Naive B cell (primary cell): ENCODE measurements around the gene SRSF7. TPM values are rescaled to one million over a fixed set of nuclear protein-coding genes. Genes with fewer than 3 reads are reported as not detected.
"Not testable (repeated sequence)": the region's sequence is repeated elsewhere in the genome, so short reads cannot be mapped to it uniquely, and the experiment has no call there.

Source experiments
- ATAC-seq, 2 donors: fragments of 150-1000 bp; cut with Tn5 transposase; 2 replicates each; pipeline ENCODE4 v1.10.0; 2021; ENCODE audit warnings: low read depth in 2 of 2, mild to moderate bottlenecking in 2 of 2, moderate library complexity in 2 of 2
- DNase-seq: peaks from one replicate; pipeline ENCODE4 v3.0.0; 2022
- H3K27ac Mint-ChIP-seq, 6 donors: one replicate each; pipeline ENCODE4 v1.8.0; 2020 to 2022; ENCODE audit warnings: mild to moderate bottlenecking in 6 of 6, mixed read lengths in 6 of 6, moderate library complexity in 5 of 6, inconsistent platforms in 2 of 6
- H3K27me3 Mint-ChIP-seq, 3 donors: one replicate each; pipeline ENCODE4 v1.8.0; 2021 to 2022; ENCODE audit warnings: mixed read lengths in 3 of 3, mild to moderate bottlenecking in 1 of 3
- H3K36me3 Mint-ChIP-seq, 2 donors: one replicate each; pipeline ENCODE4 v1.8.0; 2020 to 2022; ENCODE audit warnings: mixed read lengths in 2 of 2, inconsistent platforms in 1 of 2, mild to moderate bottlenecking in 1 of 2
- H3K4me1 Mint-ChIP-seq, 3 donors: one replicate each; pipeline ENCODE4 v1.8.0; 2020 to 2022; ENCODE audit warnings: mixed read lengths in 3 of 3, inconsistent platforms in 1 of 3, mild to moderate bottlenecking in 1 of 3, moderate library complexity in 1 of 3
- H3K4me3 Mint-ChIP-seq, 8 donors: one replicate each; pipeline ENCODE4 v1.8.0; 2020 to 2022; ENCODE audit warnings: mild to moderate bottlenecking in 8 of 8, mixed read lengths in 8 of 8, moderate library complexity in 8 of 8, inconsistent platforms in 2 of 8
- H3K9me3 Mint-ChIP-seq, 7 donors: one replicate each; pipeline ENCODE4 v1.8.0; 2020 to 2022; ENCODE audit warnings: mixed read lengths in 7 of 7, mild to moderate bottlenecking in 5 of 7, inconsistent platforms in 2 of 7, moderate library complexity in 1 of 7
- polyA plus RNA-seq, 6 donors: library from polyadenylated mRNA; unstranded; fragments of 300-500 nt; fragmentation: Illumina TruSeq; gene quantifications; one replicate each; pipeline ENCODE4 v1.2.3, GENCODE V29; 2021; ENCODE audit warnings: low read depth in 6 of 6

The SRSF7 gene
- polyA plus RNA-seq, 6 donors from 2014 or later: 164 to 306 (median 228) TPM

DNA sequence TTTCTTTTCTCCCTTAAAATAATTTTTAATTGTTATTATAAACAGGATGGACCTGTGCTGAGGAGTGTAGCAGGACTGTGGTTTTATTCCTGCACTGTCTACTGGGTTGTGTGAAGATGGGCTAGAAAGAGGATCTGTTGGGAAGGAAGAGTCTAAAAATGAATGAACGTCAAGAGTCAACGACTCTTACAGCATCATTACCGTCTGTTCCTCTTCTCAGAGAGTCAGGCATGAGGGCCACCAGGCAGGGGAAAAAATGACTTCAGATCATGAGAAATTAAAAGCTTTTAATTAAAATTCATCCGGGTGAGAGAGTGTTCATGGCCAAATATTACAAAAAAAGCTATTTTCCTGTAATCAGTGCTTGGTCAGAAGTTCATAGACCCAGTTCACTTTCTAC is 32.6 kb downstream of the SRSF7 start:
- peaks cover 0 to 4% (median 2%) of the 10 kb centered on the region in 7 donors for H3K9me3 Mint-ChIP-seq
- no peak overlapping the region for H3K4me3 Mint-ChIP-seq
- ATAC-seq: no peak
- H3K27ac Mint-ChIP-seq: no peak overlapping the region
- no peaks in the 10 kb centered on the region for H3K27me3 Mint-ChIP-seq
- no peak for DNase-seq
- H3K36me3 Mint-ChIP-seq: peaks cover 7 to 24% of the 10 kb centered on the region in 2 donors
- peaks cover 21 to 27% (median 23%) of the 10 kb centered on the region in 3 donors for H3K4me1 Mint-ChIP-seq

DNA sequence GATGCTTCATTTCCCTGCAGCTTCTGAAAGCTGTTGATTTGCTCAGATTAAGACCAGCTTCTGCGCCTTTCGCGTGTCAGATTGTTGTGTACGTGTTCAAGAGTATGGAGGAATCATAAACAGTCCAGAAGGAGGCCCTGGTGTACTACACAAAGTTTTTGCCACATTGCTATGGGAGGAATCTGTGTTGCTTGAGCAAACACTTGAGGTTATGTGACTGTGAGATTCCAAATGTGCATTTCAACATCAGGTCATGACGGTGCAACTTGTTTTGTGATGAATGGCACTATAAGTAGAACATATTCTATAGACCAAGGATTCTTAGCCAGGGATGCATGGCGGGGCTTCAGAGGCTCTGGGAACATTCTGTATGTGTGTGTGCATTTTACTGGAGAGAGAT is 35.0 kb downstream of the SRSF7 start:
- Mint-ChIP-seq H3K36me3 (peaks cover 16 to 29% of the 10 kb centered on the region in 2 donors), H3K9me3 (peaks cover 0 to 6% (median 4%) of the 10 kb centered on the region in 7 donors), H3K27ac (peak overlapping the region in 1 of 6 donors; percentile 33), H3K27me3 (no peaks in the 10 kb centered on the region), H3K4me1 (peaks cover 8 to 9% (median 9%) of the 10 kb centered on the region in 3 donors), H3K4me3 (no peak overlapping the region)
- ATAC-seq (no peak), DNase-seq (no peak)

DNA sequence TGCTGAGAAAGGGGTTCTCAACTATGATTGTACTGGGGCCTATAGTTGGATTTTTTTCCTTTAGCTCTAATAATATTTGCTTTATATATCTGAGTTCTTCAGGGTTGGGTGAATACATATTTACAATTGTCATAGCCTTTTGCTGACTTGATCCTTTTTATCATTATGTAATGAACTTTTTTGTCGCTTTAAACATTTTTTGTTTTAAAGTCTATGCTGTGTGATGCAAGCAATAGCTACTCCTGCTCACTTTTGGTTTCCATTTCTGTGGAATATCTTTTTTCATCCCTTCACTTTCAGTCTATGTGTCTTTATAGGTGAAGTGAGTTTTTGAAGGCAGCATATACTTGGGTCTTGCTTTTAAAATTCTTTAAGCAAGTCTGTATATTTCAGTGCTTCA is 36.2 kb downstream of the SRSF7 start:
- DNase-seq, H3K4me1 Mint-ChIP-seq, H3K27me3 Mint-ChIP-seq, ATAC-seq, H3K9me3 Mint-ChIP-seq, H3K4me3 Mint-ChIP-seq, H3K27ac Mint-ChIP-seq: not testable (repeated sequence)
- H3K36me3 Mint-ChIP-seq: peaks cover 12 to 20% of the 10 kb centered on the region in 2 donors

DNA sequence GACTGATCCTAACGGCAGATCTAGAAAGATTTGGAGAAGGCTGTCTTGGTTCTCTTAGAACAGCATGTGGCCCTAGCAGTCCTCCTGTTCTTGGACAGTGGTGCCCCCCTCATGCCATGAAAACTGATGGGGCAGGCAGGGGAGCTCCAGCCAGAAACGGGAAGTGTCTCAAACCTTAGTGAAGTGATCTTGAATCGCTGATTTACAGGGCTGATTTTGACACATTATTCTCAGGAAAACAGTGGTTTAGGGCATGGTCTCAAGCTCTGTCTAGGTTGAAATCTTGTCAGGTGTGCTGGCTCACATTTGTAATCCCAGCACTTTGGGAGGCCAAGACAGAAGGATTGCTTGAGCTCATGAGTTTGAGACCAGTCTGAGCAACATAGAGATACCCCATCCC is 37.8 kb downstream of the SRSF7 start:
- no peak for DNase-seq
- no peak overlapping the region for H3K4me3 Mint-ChIP-seq
- H3K9me3 Mint-ChIP-seq: peaks cover 0 to 5% (median 0%) of the 10 kb centered on the region in 7 donors
- H3K27me3 Mint-ChIP-seq: no peaks in the 10 kb centered on the region
- no peak for ATAC-seq
- H3K27ac Mint-ChIP-seq: no peak overlapping the region
- H3K36me3 Mint-ChIP-seq: peaks cover 12 to 20% of the 10 kb centered on the region in 2 donors
- H3K4me1 Mint-ChIP-seq: peaks cover 0 to 3% (median 0%) of the 10 kb centered on the region in 3 donors

DNA sequence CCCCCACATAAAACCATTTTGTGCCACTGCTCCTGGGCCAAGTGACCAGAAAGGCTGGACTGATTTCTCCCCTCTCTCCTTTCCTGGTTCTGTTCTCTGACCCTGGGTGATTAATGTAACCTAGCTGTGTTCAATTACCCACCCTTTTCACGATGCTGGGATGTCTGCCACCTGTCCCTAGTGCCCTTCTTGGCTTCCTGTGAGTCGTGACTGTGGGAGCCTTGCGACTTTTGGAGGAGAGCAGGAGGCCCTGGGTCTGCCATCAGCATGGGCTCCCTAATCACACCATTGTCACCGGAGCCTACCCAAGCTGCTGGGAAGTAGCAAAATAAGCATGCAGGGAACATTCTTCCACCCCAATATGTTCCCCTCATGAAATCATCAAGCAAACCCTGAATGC is 38.3 kb downstream of the SRSF7 start:
- Mint-ChIP-seq H3K9me3 (peaks cover 0 to 5% (median 0%) of the 10 kb centered on the region in 7 donors), H3K4me1 (peaks cover 0 to 3% (median 0%) of the 10 kb centered on the region in 3 donors), H3K27me3 (no peaks in the 10 kb centered on the region), H3K36me3 (peaks cover 12 to 20% of the 10 kb centered on the region in 2 donors), H3K4me3 (no peak overlapping the region), H3K27ac (no peak overlapping the region)
- no peak for DNase-seq
- ATAC-seq: no peak

DNA sequence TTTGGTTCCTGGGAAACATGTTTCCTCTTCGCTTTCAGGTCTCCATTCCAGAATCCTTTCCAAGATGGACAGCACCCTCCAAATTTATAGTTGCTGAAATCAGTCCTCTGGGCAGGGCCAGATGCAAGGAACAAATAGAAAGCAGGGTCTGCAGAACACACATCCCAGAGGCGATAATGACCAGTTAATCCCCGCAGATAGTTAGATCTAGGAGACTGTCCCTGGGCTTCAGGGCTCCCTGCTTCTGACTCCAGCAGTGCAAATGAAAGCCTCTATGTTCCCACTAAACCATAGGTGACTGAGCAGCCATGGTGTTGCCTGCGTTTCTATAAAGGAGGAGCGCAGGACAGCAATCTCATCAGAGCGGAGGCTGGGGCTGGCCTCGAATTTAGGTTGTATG is 38.7 kb downstream of the SRSF7 start:
- H3K27me3 Mint-ChIP-seq: no peaks in the 10 kb centered on the region
- H3K4me3 Mint-ChIP-seq: no peak overlapping the region
- H3K9me3 Mint-ChIP-seq: peaks cover 0 to 5% (median 0%) of the 10 kb centered on the region in 7 donors
- no peak overlapping the region for H3K27ac Mint-ChIP-seq
- ATAC-seq (no peak), DNase-seq (no peak)
- H3K36me3 Mint-ChIP-seq: peaks cover 12 to 20% of the 10 kb centered on the region in 2 donors
- peaks cover 0 to 3% (median under 1%) of the 10 kb centered on the region in 3 donors for H3K4me1 Mint-ChIP-seq

DNA sequence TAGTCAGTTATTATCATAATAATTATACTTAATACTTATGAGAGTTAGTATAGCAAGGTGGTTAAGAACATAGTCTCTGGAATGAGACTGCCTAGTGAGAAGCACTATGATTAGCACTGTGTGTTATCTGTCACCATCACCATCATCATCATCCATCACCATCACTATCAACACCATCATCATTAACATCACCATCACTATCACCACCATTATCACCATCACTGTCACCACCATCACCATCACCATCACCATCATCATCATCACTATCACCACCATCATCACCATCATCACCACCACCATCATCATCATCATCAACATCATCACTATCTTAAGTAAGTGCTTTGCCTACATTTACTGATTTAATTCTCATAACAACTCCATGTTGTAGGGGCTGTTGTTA is 39.6 kb downstream of the SRSF7 start:
- Mint-ChIP-seq H3K4me1 (peaks cover 0 to 6% (median 3%) of the 10 kb centered on the region in 3 donors), H3K9me3 (peaks cover 0 to 5% (median 0%) of the 10 kb centered on the region in 7 donors), H3K36me3 (peaks cover 12 to 20% of the 10 kb centered on the region in 2 donors), H3K4me3 (no peak overlapping the region), H3K27ac (no peak overlapping the region), H3K27me3 (no peaks in the 10 kb centered on the region)
- ATAC-seq (no peak), DNase-seq (no peak)

DNA sequence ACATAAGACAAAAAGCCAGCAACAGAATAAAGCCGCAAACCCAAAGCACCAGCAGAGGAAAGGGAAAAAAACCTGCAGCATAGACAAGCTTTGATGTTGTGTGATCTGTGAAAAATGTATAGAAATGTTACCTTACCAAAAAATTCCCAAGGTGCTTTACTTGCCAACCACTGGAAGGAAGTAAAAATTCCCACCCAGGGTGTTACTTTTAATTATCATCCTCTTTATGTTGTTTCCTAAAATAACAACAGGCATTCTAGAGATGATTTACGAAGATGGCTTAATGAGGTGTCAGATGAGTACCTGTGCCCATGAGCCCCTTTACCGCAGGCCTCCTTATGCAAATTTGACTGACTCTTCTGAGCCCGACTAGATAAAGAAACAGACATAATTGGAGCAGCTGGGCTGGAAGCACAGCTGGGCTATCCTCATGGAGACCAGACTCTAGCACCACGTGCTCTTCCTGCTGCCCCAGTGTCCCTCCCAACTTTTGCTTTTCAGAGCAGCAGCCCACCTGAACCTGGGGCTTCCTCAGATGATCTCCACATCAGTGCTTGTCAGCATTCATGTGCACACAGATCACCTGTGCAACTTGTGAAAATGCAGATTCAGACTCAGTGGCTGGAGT is 41.5 kb downstream of the SRSF7 start:
- Mint-ChIP-seq H3K27ac (no peak overlapping the region), H3K4me3 (no peak overlapping the region), H3K4me1 (peaks cover 0 to 6% (median 3%) of the 10 kb centered on the region in 3 donors), H3K36me3 (peaks cover 13 to 20% of the 10 kb centered on the region in 2 donors), H3K27me3 (no peaks in the 10 kb centered on the region), H3K9me3 (peaks cover 0 to 5% (median 0%) of the 10 kb centered on the region in 7 donors)
- DNase-seq: no peak
- ATAC-seq: no peak

DNA sequence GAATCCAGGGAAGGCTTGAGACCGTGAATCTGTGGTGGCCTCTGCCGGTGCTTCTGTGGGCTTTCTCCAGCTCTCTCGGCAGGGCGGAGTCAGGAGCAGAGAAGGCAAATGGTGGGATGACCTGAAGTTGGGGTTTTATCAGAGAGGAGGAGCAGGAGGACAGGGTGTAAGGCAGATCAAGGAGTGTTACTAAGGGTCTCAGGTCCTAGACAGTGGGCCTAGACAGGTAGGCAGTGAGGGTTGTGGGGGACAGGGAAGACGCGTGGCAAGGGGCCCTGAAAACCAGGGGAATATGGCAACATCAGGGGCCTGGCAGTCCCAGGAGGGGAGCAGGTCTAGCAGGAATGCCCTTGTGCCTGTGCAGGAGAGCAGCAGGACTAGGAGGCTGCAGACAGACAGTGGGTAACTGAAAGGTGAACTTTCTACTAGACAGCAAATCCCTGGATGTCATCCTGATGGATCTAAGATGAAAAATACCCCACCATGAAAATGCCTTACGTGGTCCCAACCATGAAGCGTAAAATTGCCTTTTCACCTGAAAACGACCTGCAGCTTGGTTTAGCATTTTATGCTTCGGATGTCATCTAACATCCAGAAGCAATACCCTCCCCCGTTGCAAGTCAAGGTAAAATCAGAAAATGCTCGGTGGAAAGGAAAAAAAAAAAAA is 42.1 kb downstream of the SRSF7 start:
- Mint-ChIP-seq H3K4me1 (peaks cover 0 to 6% (median 3%) of the 10 kb centered on the region in 3 donors), H3K27me3 (no peaks in the 10 kb centered on the region), H3K4me3 (no peak overlapping the region), H3K27ac (peak overlapping the region in 4 of 6 donors; percentile 20 to 84 (median 54)), H3K9me3 (peaks cover 0 to 5% (median 0%) of the 10 kb centered on the region in 7 donors), H3K36me3 (peaks cover 9 to 20% of the 10 kb centered on the region in 2 donors)
- no peak for ATAC-seq
- DNase-seq: no peak

DNA sequence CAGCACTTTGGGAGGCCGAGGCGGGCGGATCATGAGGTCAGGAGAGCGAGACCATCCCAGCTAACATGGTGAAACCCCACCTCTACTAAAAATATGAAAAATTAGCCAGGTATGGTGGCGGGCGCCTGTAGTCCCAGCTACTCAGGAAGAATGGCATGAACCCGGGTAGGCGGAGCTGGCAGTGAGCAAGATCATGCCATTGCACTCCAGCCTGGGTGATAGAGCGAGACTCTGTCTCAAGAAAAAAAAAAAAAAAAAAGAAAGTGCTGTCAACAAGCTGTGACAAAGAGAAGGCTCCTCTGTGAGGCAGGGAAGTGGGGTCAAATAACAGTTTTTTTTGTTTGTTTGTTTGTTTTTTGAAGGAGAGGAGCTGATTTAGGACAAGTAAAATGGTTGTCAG is 42.7 kb downstream of the SRSF7 start:
- Mint-ChIP-seq H3K36me3 (peaks cover 9 to 20% of the 10 kb centered on the region in 2 donors), H3K27ac (peak overlapping the region in 3 of 6 donors; percentile 20 to 84 (median 78))
- H3K9me3 Mint-ChIP-seq, H3K4me1 Mint-ChIP-seq, ATAC-seq, DNase-seq, H3K27me3 Mint-ChIP-seq, H3K4me3 Mint-ChIP-seq: not testable (repeated sequence)

DNA sequence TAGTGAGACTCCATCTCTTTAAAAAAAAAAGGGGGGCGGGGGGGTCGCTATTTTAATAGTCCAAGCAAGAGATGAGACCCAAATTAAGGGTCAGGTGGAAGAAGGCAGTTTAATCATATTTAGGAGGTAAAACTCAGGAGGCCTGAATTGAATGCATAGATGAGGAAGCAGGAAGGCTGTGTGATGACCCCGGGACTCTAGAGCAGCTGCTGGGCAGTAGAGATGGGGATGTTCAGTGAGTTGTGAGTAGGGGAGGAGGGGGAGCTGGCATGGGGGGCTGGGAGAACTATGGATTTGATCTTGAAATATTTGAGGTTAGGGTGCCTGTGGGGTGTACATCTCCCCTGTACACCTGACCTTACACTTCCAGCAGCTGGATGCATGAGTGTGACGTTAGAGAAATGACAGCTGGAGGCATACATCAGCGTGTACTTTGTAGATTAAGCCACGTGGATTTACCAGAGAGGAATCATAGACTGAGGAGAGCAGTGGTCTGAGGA is 44.3 kb downstream of the SRSF7 start:
- peak overlapping the region in 1 of 6 donors; percentile 78 for H3K27ac Mint-ChIP-seq
- no peaks in the 10 kb centered on the region for H3K27me3 Mint-ChIP-seq
- H3K36me3 Mint-ChIP-seq: peaks cover 4 to 18% of the 10 kb centered on the region in 2 donors
- peaks cover 0 to 5% (median 0%) of the 10 kb centered on the region in 7 donors for H3K9me3 Mint-ChIP-seq
- peaks cover 0 to 6% (median 3%) of the 10 kb centered on the region in 3 donors for H3K4me1 Mint-ChIP-seq
- no peak overlapping the region for H3K4me3 Mint-ChIP-seq
- ATAC-seq (no peak), DNase-seq (no peak)

DNA sequence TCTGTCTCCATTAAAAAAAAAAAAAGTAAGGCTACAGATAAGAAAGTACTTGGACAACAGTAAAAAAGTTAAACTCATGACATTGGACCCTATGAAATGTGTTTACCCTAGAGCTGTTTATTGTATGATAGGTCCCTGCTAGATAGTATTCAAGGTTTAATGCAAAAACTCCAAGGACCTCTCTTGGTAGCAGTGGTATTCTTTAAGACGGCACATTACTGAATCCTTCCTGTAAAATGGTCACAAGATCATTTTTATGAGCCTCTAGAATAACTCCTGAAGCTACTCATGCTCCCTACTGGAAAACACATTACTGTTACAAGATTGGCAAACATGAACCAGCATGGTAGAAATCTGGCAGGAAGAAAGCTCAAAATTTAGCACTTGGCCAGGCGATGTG is 46.5 kb downstream of the SRSF7 start:
- DNase-seq (no peak), ATAC-seq (no peak)
- peaks cover 0 to 3% (median 0%) of the 10 kb centered on the region in 7 donors for H3K9me3 Mint-ChIP-seq
- no peak overlapping the region for H3K4me3 Mint-ChIP-seq
- peaks cover 14 to 16% of the 10 kb centered on the region in 2 donors for H3K36me3 Mint-ChIP-seq
- H3K27ac Mint-ChIP-seq: peak overlapping the region in 1 of 6 donors; percentile 35
- H3K4me1 Mint-ChIP-seq: peaks cover 0 to 6% (median 3%) of the 10 kb centered on the region in 3 donors
- H3K27me3 Mint-ChIP-seq: no peaks in the 10 kb centered on the region

DNA sequence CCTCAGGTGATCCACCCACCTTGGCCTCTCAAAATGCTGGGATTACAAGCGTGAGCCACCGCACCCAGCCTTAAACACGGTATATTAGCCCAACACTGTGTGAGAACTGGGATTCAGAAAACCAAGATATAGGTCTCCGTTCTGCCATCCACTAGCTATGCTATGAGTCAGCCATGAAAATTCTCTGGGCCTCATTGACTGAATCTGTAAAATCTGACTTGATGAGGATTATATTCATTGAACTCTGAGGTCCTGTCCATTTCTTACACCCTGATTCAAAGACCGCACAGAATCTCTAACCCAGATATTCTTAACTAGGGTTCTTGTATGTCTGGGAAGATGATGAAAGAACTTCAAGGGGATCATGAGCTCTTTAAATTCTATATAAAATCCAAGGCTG is 47.8 kb downstream of the SRSF7 start:
- peaks cover 14 to 16% of the 10 kb centered on the region in 2 donors for H3K36me3 Mint-ChIP-seq
- peak overlapping the region in 1 of 6 donors; percentile 36 for H3K27ac Mint-ChIP-seq
- not testable (repeated sequence) for H3K27me3 Mint-ChIP-seq, H3K4me1 Mint-ChIP-seq, ATAC-seq, H3K4me3 Mint-ChIP-seq, H3K9me3 Mint-ChIP-seq, DNase-seq

DNA sequence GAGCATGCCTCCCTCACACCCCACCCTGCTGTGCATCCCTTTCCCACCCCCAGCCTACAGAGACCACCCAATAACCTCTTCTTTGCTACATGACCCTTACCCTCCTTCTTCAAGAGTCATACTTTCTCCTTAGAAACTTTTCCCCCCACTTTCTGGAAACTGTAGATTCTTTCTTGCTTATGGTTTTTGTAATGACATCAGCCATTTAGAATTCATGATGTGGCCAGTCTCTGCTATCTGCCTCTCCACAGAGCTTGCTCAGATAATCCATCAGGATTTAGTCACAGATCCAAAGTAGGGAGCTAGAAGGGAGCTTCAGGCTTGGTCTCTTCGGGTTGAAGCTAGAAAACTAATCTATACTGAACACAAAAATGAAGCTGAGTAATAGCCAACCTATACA is 48.7 kb downstream of the SRSF7 start:
- Mint-ChIP-seq H3K9me3 (peaks cover 0 to 3% (median 0%) of the 10 kb centered on the region in 7 donors), H3K36me3 (peaks cover 14 to 16% of the 10 kb centered on the region in 2 donors), H3K27ac (peak overlapping the region in 1 of 6 donors; percentile 40), H3K4me3 (no peak overlapping the region), H3K27me3 (no peaks in the 10 kb centered on the region), H3K4me1 (peaks cover 0 to 5% (median 0%) of the 10 kb centered on the region in 3 donors)
- ATAC-seq (no peak), DNase-seq (no peak)
